ENCODE data around the gene LRRK1.

LRRK1 gene

GRCh38 chr15:101105059-101105891 is 186.1 kb downstream of the LRRK1 start:
- no peak for DNase-seq

- DNase-seq: no peak
Observed at GRCh38 chr15:101107101-101107500, 187.9 kb downstream of the LRRK1 start.

GRCh38 chr15:101107625-101108460 is 188.7 kb downstream of the LRRK1 start:
- no peak for DNase-seq

- no peak for DNase-seq
Observed at GRCh38 chr15:101108461-101108775, 189.3 kb downstream of the LRRK1 start.

GRCh38 chr15:101108791-101109190 is 189.6 kb downstream of the LRRK1 start:
- no peak for DNase-seq

- no peak for DNase-seq
Observed at GRCh38 chr15:101110681-101111569, 191.8 kb downstream of the LRRK1 start.

- DNase-seq: no peak
Observed at GRCh38 chr15:101111570-101112262, 192.6 kb downstream of the LRRK1 start.

GRCh38 chr15:101112336-101113113 is 193.4 kb downstream of the LRRK1 start:
- DNase-seq: no peak

GRCh38 chr15:101113114-101114005 is 194.2 kb downstream of the LRRK1 start:
- no peak for DNase-seq

GRCh38 chr15:101114166-101114565 is 195.0 kb downstream of the LRRK1 start:
- no peak for DNase-seq

- DNase-seq: no peak
Observed at GRCh38 chr15:101114610-101115009, 195.5 kb downstream of the LRRK1 start.

GRCh38 chr15:101115393-101115785 is 196.2 kb downstream of the LRRK1 start:
- DNase-seq: no peak

GRCh38 chr15:101115786-101116680 is 196.9 kb downstream of the LRRK1 start:
- DNase-seq: no peak

GRCh38 chr15:101116681-101116976 is 197.5 kb downstream of the LRRK1 start:
- no peak for DNase-seq

GRCh38 chr15:101118116-101118515 is 199.0 kb downstream of the LRRK1 start:
- DNase-seq: no peak

- DNase-seq: no peak
Observed at GRCh38 chr15:101118615-101119014, 199.5 kb downstream of the LRRK1 start.

- no peak for DNase-seq
Observed at GRCh38 chr15:101119181-101119580, 200.0 kb downstream of the LRRK1 start.
